ENCODE data around the gene GRP. TPM values are rescaled to one million over a fixed set of nuclear protein-coding genes. Genes with fewer than 3 reads are reported as not detected.

GRP gene
- total RNA-seq, 3 donors from 2014 or later (not counting 1 experiment from before 2014, with no cell fraction given) = not detected

DNA sequence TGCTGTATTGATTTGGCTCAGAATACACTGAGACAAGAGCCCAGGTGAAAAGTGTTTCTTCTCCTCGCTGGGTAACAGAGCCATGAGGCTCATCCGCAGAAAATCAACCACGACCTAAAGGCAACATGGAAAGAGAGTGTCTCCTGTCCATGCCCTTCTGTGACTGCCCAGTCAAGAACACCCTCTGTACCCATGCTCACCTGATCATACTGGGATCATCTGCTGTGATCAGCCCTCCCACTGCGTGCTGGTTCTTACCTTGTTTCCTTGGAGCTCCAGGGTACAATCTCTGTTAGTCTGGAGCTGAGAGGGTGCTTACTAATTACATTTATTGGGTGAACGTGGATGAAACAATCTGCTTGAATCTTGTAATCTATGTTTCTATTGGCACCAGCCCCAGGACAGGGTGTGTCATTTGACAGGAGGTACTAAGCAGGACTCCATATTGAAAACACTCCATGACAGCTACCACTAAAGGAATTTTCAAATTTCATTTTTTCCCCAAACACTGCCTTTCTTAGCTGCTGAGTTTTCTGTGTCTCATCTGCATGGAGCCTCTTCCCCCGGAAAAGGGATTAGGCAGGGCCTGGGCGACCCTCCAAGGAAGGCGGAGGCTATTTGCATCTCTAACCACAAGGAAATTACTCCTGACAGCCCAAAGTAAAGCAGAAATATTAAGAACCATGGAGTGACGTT lies 39.7 kb upstream of the GRP start:
- H3K36me3 ChIP-seq (ENCODE audit: control insufficient read depth, insufficient read depth, low read length) = no peaks in the 10 kb centered on the region

DNA sequence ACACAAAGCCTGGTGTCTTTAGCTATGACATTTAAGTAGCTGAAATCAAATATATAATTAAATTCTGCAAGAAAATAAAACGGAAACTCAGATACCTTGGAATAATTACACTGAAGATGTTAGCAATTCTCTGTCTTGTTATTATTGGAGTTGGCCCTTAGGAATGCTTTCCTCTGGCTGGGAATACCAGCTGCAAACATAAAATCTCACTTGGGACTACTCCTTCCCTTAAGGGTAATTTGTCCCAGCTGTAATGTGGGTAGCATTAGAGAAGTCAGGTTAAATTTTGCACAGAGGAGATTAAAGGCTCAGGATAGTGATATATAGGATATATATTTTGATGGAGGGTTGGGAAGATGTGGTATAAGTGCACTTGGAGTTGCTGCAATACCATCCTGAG lies 37.3 kb upstream of the GRP start:
- Histone ChIP-seq H3K4me1 (ENCODE audit: control insufficient read depth, insufficient read depth, low read length) (no peaks in the 10 kb centered on the region), H3K27me3 (ENCODE audit: control insufficient read depth, insufficient read depth, low read length) (no peaks in the 10 kb centered on the region), H3K36me3 (ENCODE audit: control insufficient read depth, insufficient read depth, low read length) (no peaks in the 10 kb centered on the region), H3K4me3 (ENCODE audit: low read length) (no peak overlapping the region), H3K27ac (ENCODE audit: low read length) (no peak overlapping the region), H3K9me3 (ENCODE audit: control insufficient read depth, insufficient read depth, low read length) (no peaks in the 10 kb centered on the region)
- Mint-ChIP-seq H3K4me1 (no peaks in the 10 kb centered on the region), H3K27me3 (ENCODE audit: low read depth in 2 of 2) (peaks cover 9 to 28% of the 10 kb centered on the region in 2 donors), H3K4me3 (no peak overlapping the region), H3K36me3 (no peaks in the 10 kb centered on the region), H3K27ac (no peak overlapping the region), H3K9me3 (no peaks in the 10 kb centered on the region)
- WGBS (ENCODE audit: insufficient coverage) = no CpG with 5 or more reads among the region's 1 CpG
- TF ChIP-seq, protein P1, sequence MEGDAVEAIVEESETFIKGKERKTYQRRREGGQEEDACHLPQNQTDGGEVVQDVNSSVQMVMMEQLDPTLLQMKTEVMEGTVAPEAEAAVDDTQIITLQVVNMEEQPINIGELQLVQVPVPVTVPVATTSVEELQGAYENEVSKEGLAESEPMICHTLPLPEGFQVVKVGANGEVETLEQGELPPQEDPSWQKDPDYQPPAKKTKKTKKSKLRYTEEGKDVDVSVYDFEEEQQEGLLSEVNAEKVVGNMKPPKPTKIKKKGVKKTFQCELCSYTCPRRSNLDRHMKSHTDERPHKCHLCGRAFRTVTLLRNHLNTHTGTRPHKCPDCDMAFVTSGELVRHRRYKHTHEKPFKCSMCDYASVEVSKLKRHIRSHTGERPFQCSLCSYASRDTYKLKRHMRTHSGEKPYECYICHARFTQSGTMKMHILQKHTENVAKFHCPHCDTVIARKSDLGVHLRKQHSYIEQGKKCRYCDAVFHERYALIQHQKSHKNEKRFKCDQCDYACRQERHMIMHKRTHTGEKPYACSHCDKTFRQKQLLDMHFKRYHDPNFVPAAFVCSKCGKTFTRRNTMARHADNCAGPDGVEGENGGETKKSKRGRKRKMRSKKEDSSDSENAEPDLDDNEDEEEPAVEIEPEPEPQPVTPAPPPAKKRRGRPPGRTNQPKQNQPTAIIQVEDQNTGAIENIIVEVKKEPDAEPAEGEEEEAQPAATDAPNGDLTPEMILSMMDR (IDR thresholded peaks at IDR 0.05) = no peak
- DNase-seq (no peak), ATAC-seq (no peak)
- intact Hi-C loops (cut with micrococcal nuclease) = no loop called here

More for the DNA sequence above, 39.7 kb upstream of the GRP start:
- Mint-ChIP-seq H3K4me1 (no peaks in the 10 kb centered on the region), H3K36me3 (no peaks in the 10 kb centered on the region), H3K27ac (no peak overlapping the region), H3K27me3 (ENCODE audit: low read depth in 2 of 2) (peaks cover 5 to 28% of the 10 kb centered on the region in 2 donors), H3K4me3 (no peak overlapping the region), H3K9me3 (no peaks in the 10 kb centered on the region)
- Histone ChIP-seq H3K9me3 (ENCODE audit: control insufficient read depth, insufficient read depth, low read length) (no peaks in the 10 kb centered on the region), H3K4me3 (ENCODE audit: low read length) (no peak overlapping the region), H3K27ac (ENCODE audit: low read length) (no peak overlapping the region), H3K4me1 (ENCODE audit: control insufficient read depth, insufficient read depth, low read length) (no peaks in the 10 kb centered on the region), H3K27me3 (ENCODE audit: control insufficient read depth, insufficient read depth, low read length) (no peaks in the 10 kb centered on the region)
- WGBS (ENCODE audit: insufficient coverage) = 69% methylated on average over 8 of the region's 9 CpGs
- TF ChIP-seq, protein P1 (IDR thresholded peaks at IDR 0.05) = no peak
- no peak for ATAC-seq
- intact Hi-C loops (cut with micrococcal nuclease) = no loop called here
- no peak for DNase-seq

DNA sequence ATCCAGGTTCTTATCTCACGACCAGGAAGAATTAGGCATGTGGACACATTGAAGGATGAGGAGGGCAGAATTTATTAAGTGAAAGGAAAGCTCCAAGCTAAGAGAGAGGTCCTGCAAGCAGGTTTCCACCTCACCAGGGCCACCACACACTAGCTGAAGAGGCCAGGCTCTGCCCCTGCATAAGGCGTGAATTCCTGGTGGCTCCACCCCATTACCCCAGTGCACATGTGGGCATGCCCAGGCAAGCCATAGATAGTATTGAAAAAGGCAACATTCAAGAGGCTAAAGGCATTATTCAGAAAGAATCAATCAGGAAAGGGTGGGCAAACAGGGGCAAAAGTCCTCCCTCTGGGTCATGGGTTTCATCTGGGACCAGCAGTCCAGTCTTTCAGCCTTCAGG lies 30.9 kb upstream of the GRP start:
- Histone ChIP-seq H3K4me1 (ENCODE audit: control insufficient read depth, insufficient read depth, low read length) (no peaks in the 10 kb centered on the region), H3K27me3 (ENCODE audit: control insufficient read depth, insufficient read depth, low read length) (no peaks in the 10 kb centered on the region), H3K9me3 (ENCODE audit: control insufficient read depth, insufficient read depth, low read length) (no peaks in the 10 kb centered on the region), H3K27ac (ENCODE audit: low read length) (no peak overlapping the region), H3K4me3 (ENCODE audit: low read length) (no peak overlapping the region), H3K36me3 (ENCODE audit: control insufficient read depth, insufficient read depth, low read length) (no peaks in the 10 kb centered on the region)
- H3K27me3 Mint-ChIP-seq (ENCODE audit: low read depth in 2 of 2) = peaks cover 11 to 12% of the 10 kb centered on the region in 2 donors
- H3K36me3 Mint-ChIP-seq = no peaks in the 10 kb centered on the region
- DNase-seq = no peak
- WGBS (ENCODE audit: insufficient coverage) = 100% methylated on average over 2 of the region's 2 CpGs
- TF ChIP-seq, protein P1 (IDR thresholded peaks at IDR 0.05) = no peak
- H3K27ac Mint-ChIP-seq = no peak overlapping the region
- peaks cover 0 to 2% of the 10 kb centered on the region in 2 donors for H3K9me3 Mint-ChIP-seq
- no peak for ATAC-seq
- H3K4me3 Mint-ChIP-seq = no peak overlapping the region
- no peaks in the 10 kb centered on the region for H3K4me1 Mint-ChIP-seq
- intact Hi-C loops (cut with micrococcal nuclease) = no loop called here

DNA sequence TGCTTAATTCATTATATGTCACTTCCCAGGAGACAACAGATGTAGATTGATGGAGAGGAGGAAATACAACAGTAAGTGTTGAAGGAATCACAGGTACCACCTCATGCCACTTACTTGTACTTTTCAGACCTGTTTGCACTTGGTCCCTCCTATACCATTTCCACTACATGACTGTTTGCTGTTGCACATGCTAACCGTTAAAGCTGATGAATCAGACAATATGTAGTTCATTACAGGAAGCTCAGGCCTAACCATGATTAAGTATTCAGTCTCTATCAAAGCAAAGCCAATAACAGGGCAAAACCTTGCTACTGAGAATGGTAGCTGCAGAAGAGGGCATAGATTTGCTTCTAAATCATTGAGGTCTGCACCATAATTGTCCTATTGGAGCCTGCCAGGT lies 30.2 kb upstream of the GRP start:
- ATAC-seq = no peak

More for the DNA sequence above, 30.2 kb upstream of the GRP start:
- TF ChIP-seq, protein P1 (IDR thresholded peaks at IDR 0.05) = no peak
- Histone ChIP-seq H3K27ac (ENCODE audit: low read length) (no peak overlapping the region), H3K4me1 (ENCODE audit: control insufficient read depth, insufficient read depth, low read length) (no peaks in the 10 kb centered on the region), H3K9me3 (ENCODE audit: control insufficient read depth, insufficient read depth, low read length) (no peaks in the 10 kb centered on the region), H3K36me3 (ENCODE audit: control insufficient read depth, insufficient read depth, low read length) (no peaks in the 10 kb centered on the region), H3K4me3 (ENCODE audit: low read length) (no peak overlapping the region), H3K27me3 (ENCODE audit: control insufficient read depth, insufficient read depth, low read length) (no peaks in the 10 kb centered on the region)
- intact Hi-C loops (cut with micrococcal nuclease) = no loop called here
- Mint-ChIP-seq H3K27me3 (ENCODE audit: low read depth in 2 of 2) (peaks cover 7 to 10% of the 10 kb centered on the region in 2 donors), H3K36me3 (no peaks in the 10 kb centered on the region), H3K27ac (no peak overlapping the region), H3K4me3 (no peak overlapping the region), H3K9me3 (peaks cover 0 to 2% of the 10 kb centered on the region in 2 donors), H3K4me1 (no peaks in the 10 kb centered on the region)
- no peak for DNase-seq
- 88% methylated on average over 1 of the region's 1 CpG for WGBS (ENCODE audit: insufficient coverage)
